ENCODE results near the gene TTLL5. TPM values are rescaled to one million over a fixed set of nuclear protein-coding genes. Genes with fewer than 3 reads are reported as not detected.

The TTLL5 gene
- total and polyA plus RNA-seq, 7 donors, result 4.6 to 17.2 (median 9.1) TPM

GRCh38 chr14:75717729-75718128 lies 56.7 kb downstream of the TTLL5 start:
- Histone ChIP-seq H3K27me3 (ENCODE audit: insufficient read depth in 3 of 3, low read length in 2 of 3) (no peaks in the 10 kb centered on the region), H3K27ac (no peak overlapping the region), H3K4me1 (peaks cover 18% of the 10 kb centered on the region), H3K36me3 (ENCODE audit: insufficient read depth in 1 of 2, low read depth in 1 of 2) (peaks cover 0 to 5% of the 10 kb centered on the region in 2 donors), H3K9me3 (no peaks in the 10 kb centered on the region), H3K4me3 (no peak overlapping the region)
- ATAC-seq (peak in 2 of 4 donors; percentile 53 to 61), DNase-seq (no peak)
- TF ChIP-seq, protein P1, sequence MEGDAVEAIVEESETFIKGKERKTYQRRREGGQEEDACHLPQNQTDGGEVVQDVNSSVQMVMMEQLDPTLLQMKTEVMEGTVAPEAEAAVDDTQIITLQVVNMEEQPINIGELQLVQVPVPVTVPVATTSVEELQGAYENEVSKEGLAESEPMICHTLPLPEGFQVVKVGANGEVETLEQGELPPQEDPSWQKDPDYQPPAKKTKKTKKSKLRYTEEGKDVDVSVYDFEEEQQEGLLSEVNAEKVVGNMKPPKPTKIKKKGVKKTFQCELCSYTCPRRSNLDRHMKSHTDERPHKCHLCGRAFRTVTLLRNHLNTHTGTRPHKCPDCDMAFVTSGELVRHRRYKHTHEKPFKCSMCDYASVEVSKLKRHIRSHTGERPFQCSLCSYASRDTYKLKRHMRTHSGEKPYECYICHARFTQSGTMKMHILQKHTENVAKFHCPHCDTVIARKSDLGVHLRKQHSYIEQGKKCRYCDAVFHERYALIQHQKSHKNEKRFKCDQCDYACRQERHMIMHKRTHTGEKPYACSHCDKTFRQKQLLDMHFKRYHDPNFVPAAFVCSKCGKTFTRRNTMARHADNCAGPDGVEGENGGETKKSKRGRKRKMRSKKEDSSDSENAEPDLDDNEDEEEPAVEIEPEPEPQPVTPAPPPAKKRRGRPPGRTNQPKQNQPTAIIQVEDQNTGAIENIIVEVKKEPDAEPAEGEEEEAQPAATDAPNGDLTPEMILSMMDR (IDR thresholded peaks at IDR 0.05), result no peak
- intact Hi-C loops (cut with DNase I), result loop anchor here in 1 of 2 donors (10.0 kb wide), 1 partner anchor 187 kb away; no protein-coding TSS in a partner anchor
- 42 to 79% (median 47%) methylated on average over 3 of the region's 3 CpGs for WGBS, 3 donors

GRCh38 chr14:75718199-75718598 lies 57.2 kb downstream of the TTLL5 start:
- DNase-seq (no peak), ATAC-seq (no peak)
- H3K36me3 ChIP-seq (ENCODE audit: insufficient read depth in 1 of 2, low read depth in 1 of 2), result peaks cover 0 to 5% of the 10 kb centered on the region in 2 donors
- TF ChIP-seq, protein P1 (IDR thresholded peaks at IDR 0.05), result no peak
- H3K27ac ChIP-seq, result no peak overlapping the region
- WGBS, 3 donors, result 57 to 76% (median 70%) methylated on average over 3 of the region's 3 CpGs
- intact Hi-C loops (cut with DNase I), result loop anchor here in 1 of 2 donors (10.0 kb wide), 1 partner anchor 187 kb away; no protein-coding TSS in a partner anchor
- H3K9me3 ChIP-seq, result no peaks in the 10 kb centered on the region
- no peak overlapping the region for H3K4me3 ChIP-seq
- H3K27me3 ChIP-seq (ENCODE audit: insufficient read depth in 3 of 3, low read length in 2 of 3), result no peaks in the 10 kb centered on the region
- H3K4me1 ChIP-seq, result peaks cover 18% of the 10 kb centered on the region

- TF ChIP-seq, protein P1 (IDR thresholded peaks at IDR 0.05), result no peak
- H3K27ac ChIP-seq, result no peak overlapping the region
- WGBS, 3 donors, result 88 to 90% (median 90%) methylated on average over 2 of the region's 2 CpGs
- H3K36me3 ChIP-seq (ENCODE audit: insufficient read depth in 1 of 2, low read depth in 1 of 2), result peaks cover 0 to 5% of the 10 kb centered on the region in 2 donors
- DNase-seq, result no peak
- H3K9me3 ChIP-seq, result no peaks in the 10 kb centered on the region
- no peak overlapping the region for H3K4me3 ChIP-seq
- no peak for ATAC-seq
- H3K4me1 ChIP-seq, result peaks cover 28% of the 10 kb centered on the region
- no peaks in the 10 kb centered on the region for H3K27me3 ChIP-seq (ENCODE audit: insufficient read depth in 3 of 3, low read length in 2 of 3)
- intact Hi-C loops (cut with DNase I), result no loop called here
These were observed 59.1 kb downstream of the TTLL5 start for GRCh38 chr14:75720116-75720515.

DNA sequence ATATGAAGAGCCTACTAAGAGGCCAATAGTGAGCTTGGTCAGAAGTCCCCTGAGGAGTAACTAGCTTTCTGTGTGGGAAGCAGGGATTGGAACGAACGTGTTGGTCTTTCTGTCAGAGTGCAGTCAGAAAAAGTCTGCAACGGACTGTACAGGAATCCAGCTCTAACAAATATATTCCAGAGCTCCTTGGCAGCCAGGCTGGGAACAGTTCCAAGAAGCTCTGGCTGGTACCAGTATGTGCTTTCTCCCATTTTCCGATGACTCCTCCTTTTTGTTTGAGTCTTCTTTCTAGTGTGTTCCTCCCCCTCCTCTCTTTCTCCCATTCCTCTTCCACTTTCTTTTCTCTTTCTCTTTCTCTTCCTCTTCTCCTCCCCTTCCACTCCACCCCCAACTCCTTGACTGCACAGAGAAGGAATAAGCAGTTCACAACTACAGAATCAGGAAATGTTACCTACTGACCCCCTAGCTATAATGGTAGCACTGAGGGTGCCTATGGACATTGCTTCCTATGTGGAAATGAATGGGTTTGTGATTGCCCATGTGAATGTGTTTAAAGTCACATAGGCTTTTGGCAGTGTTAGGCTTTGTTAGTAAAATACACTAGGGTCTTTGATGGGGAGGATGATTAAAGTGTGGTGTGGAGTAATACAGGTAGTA lies 59.9 kb downstream of the TTLL5 start:
- no peaks in the 10 kb centered on the region for H3K27me3 ChIP-seq (ENCODE audit: insufficient read depth in 3 of 3, low read length in 2 of 3)
- intact Hi-C loops (cut with DNase I), result no loop called here
- peaks cover 0 to 5% of the 10 kb centered on the region in 2 donors for H3K36me3 ChIP-seq (ENCODE audit: insufficient read depth in 1 of 2, low read depth in 1 of 2)
- WGBS, 3 donors, result 14 to 16% (median 15%) methylated on average over 4 of the region's 4 CpGs
- ATAC-seq (peak; percentile 31 to 60 (median 40)), DNase-seq (peak; percentile 31 to 50)
- TF ChIP-seq, protein P1 (IDR thresholded peaks at IDR 0.05), result no peak
- H3K4me3 ChIP-seq, result peak overlapping the region; percentile 21
- H3K4me1 ChIP-seq, result peaks cover 37% of the 10 kb centered on the region
- peak overlapping the region; percentile 39 for H3K27ac ChIP-seq
- H3K9me3 ChIP-seq, result no peaks in the 10 kb centered on the region
